Limb (tissue), 2 donors: Measurements from ENCODE around the gene DSE.
A peak's percentile ranks its signal among the peaks of the same experiment; 100 is the strongest.

Experiments used
- DNase-seq, 2 donors: peaks; one replicate each; pipeline ENCODE4 v3.0.0-alpha.2; 2016; ENCODE audit errors: extremely low spot score in 2 of 2

Gene DSE

DNA sequence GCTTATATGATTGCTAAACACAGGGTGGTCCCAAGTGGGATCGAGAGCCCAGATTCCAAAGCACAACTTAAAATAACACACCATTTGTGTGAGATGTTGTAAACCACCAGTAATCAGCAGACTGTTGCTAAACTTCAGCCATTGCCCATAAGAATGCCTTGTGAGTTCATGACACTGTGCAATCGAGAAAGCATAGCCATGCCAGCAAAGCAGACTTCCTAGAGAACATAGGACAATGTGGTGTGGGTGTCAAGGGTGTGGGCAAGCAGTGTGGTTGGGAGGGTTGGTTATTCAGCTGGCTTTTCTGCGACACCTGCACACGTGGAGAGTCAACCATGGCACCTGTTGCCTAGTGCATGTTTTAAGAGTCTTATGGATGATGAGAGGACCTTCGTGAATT, 74.4 kb downstream of the DSE start:
- DNase-seq = no peak

DNA sequence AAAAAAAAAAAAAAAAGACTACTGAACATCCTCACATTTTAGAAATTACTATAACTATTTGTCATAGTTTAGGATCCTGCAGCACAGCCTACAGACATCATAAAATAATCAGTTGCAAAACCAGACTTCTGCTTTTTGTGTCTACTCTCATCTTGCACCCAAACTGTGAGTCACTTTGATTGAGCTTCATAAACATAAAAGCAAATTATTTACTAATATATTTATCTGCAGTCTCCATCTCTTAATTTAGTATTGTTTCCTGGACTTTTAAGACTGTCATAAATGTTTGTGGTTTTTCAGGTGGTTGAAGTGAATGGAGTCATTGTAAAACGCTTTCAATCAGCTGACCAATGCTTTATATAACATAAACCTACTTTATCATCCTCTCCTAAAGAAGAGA, 75.7 kb downstream of the DSE start:
- no peak for DNase-seq

DNA sequence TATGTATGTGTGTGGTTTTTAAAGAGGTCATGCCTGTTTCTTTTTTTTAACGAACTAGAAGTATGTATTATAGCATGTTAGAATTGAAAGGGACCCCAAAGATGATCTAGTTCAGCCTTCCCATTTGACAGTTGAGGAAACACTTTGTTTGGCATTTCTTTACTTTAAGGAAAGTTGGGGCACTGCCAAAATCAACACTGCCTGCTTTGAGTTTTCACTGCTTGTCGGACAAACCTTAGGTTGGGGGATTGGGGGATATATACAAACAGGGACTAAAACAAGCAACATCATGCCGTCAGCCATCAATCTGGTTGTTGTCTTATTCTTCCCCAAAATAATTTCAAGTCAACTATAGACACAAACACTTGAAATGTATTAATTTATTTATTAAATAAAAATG, 76.3 kb downstream of the DSE start:
- no peak for DNase-seq

DNA sequence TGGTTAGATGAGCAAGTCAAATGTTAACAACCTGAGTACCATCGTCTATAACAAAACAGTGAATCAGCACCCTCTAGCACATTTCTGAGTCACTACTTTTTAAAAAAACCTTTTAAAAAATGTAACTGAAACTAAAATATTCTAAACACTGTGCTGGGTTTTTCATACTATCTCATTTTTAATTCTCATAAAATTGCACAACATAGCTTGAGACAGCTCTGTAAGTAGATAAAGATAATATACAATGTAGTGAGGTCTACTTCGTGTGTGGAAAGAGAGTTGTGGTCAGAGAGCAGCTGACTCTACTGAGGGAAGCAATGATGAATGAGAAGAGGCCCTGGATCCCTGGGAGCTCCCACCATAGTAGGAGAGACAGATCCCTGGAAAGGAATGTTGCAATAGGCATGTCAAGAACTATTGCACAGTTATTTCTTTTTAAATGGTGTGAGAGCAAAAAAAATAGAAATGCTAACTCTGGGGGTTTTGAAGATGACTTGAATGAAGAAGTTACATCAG, 76.8 kb downstream of the DSE start:
- no peak for DNase-seq

DNA sequence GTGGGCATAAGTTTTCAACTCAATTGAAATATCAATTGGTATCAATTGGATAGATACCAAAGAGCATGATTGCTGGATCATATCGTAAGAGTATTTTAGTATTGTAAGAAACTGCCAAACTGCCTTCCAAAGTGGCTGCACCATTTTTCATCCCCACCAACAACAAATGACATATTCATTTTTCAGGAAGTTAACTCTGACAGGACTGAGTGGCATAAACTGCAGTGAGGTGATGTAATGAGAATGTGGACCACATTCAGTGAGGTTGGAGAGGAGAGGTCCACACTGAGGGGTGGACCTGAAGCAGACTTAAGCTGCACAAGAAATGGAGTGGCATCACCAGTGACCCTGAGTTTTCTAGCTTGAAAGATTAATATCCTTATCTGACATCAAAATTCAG, 78.8 kb downstream of the DSE start:
- no peak for DNase-seq

DNA sequence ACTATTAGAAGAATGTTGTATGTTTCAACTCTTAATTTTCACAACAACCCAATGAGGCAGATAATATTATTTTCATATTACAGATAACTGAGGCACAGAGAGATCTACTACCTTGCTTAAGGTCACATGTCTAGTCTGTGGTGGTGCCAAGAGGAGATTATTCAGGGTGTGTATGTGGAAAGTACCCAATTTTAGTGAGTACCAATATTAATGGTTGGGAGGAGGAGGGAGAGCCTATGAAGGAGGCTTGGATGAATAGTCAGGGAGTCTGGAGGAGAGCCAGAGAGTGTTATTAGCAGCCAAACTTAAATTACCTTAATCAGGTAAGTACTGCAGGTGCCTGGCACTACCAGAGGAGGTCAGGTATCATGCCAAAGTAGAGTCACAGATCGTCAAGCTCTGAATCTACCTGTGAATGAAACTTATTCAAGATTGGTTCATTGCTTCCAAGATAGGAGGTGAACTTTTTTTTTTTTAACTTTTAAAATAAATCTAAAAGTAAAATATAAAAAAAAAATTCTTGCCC, 79.5 kb downstream of the DSE start:
- no peak for DNase-seq

DNA sequence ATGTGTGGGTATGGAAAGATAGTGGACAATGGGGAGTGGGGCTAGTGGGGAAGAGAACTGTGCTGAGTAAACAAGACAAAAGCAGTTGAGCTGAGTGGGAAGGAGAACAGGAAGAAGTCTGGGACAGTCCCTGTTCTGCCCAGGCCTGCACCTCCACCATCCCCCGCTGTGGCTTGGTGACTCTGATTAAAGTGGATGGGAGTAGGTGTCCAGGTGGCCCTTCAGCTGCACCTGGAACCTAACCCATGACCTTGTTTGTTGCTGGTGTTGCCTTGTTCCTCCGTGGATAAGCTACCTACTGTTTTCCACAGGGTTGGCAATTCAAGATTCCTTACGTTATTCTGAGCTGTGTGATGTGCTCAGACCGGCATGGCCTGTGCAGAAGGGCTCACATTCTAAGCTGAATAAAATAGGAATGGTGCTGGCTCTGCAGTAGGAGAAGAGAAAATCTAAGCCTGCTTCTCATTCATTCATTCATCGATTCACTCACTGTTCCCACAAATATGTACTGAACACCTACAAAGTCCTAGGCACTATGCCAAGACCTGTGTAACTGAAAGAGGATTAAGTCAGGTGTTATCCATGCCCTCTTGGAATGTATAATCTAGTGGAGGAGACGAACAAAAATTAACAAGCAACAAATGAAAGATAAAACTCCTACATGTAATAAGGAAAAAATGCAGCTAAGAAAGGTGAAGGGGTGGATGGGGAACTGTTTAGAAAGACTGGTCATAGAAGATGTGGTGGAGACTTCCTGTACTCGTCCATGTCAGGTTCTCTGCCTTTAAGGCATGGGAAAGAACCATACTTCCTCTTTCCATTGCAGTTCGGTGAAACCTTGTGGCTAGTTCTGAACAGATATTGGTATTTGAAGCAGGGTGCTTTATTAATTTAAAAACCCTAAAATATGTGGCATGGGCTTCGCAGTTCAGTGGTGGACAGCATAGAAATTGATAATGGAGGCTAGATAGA, 80.3 kb downstream of the DSE start:
- DNase-seq = no peak

DNA sequence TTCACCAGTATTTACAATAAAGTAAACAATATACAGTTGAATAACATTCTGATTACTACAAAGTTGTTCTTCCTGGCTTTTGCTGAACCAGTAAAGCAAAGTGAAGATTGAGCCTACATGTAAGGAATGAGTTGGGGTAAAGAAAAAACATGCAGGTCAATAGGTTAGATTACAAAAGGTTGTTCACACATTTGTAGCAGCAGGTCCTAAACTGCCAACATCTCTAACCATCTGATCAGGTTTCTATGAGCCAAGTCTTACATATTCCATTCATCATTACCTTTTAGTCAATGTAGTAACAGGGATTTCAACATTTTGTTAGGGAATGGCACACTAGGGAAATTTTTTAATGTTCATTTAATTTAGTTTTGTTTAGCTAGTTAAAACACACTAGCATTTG, 81.2 kb downstream of the DSE start:
- DNase-seq = no peak

DNA sequence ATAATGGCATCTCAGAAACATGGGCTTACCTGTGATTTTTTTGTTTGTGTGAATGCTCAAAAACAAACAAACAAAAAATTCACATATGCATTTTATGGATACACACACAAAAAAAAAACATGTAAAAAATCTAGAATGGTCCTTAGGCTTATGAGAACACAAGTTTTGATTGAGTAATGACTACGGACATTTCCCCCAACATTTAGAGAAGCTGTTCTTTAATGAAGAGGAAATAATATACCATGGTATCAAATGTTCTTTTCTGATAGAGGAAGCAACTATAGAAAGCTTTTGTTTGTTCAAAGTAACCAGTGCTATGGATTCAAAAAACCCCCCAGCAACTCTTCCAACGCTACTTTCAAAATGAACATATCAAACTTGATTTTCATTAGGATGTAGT, 81.8 kb downstream of the DSE start:
- DNase-seq = no peak

DNA sequence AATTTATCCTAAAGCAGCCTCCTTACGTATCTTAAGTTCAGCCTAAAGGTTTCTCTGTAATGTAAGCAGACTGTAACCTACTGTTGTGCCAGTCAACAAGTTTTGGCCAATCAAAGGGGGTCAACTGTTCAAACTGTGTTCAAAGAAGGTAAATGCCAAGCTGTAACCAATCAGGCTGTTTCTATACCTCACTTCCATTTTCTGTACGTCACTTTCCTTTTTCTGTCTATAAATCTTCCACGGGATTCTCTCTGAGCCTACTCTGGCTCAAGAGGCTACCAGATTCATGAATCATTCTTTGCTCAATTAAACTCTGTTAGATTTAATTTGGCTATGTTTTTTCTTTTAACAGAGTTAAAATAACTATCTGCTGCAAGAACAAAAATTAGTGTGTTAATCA, 85.4 kb downstream of the DSE start:
- DNase-seq = no peak

DNA sequence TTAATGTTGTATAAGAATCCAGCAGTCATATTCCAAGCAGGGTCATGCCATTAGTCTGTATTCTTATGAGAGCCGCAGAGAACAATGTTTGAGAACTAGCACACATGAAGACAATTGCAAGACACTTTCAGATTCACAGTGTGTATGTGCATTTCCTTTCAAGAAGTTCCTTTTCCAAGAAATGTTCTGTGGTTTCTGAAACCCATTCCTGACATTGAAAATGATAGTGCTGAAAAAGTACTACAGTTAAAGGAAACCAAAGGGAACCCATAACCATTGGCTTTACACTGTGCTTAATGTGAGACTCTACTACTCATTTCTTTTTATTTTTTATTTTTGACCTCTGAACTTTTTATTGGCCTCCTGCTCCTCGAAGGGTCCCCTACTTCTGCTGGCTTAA, 86.2 kb downstream of the DSE start:
- no peak for DNase-seq

DNA sequence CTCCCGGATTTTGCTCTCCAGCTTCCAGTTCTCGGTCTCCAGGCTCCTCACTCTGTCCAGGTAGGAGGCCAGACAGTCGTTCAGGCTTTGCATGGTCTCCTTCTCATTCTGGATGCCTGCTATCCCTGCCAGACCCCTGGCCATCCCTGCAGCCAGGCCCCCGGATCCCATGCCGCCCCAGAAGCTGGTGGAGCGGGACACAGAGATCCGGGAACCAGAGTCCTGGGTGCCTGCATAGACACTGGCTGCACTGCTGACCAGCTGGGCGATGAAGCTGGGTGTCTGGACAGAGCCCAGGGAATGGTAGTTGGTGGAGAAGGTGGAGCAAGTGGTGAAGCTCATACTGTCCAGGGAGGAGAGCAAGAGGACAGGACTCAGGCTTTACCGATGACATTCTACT, 87.5 kb downstream of the DSE start:
- DNase-seq = no peak

DNA sequence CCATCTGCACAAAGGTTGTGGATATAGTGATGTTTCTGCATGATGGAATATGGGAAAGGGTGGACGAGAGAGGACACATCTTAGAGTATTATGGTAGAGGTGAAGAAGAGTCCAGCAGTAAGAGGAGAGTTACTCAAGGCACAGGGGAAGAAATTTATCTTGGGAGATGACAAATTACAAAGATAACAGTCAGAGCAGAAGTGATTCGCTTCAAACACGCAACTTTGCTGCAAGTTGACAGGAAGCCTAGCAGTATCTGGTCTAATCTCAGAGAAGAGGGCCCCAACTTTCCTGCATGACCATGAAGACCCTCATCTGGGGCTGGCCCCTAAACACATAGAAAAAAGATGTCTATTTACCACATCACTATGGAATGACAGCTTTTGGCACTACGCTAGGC, 89.2 kb downstream of the DSE start:
- no peak for DNase-seq

DNA sequence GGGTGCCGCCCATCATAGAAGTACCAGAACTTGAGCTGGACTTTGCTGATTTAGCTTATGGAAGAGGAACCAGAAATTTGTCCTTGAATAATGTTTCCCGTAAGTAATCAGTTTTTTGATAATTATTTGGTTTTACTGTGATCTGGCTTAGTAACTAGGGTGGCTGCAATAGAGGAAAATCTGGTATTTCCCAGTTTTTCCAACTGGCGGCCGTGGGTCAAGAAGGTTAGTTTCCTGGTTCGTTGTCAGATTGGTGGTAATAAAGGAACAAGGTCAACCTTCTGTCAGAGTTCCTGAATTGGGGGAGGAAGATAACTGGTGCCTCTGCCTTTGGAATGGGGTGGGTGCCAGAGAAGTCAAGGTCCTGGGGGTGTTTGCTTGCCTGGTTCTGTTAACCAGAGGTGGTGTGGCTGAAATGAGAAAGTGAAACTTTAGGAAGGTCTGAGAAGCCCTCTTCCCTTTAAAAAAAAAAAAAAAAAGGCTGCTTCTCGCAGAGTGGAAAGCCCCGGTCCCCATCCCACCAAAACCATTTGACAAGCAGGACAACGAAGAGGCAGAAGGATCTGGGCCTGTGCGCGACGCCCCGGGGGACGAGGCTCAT, 90.7 kb downstream of the DSE start, which contains the start of gene CALHM6:
CALHM6 (plus strand) TSS at position 45 of the 601 bp plus-strand sequence; CDS start at position 600, 555 bp downstream.
- DNase-seq = no peak

DNA sequence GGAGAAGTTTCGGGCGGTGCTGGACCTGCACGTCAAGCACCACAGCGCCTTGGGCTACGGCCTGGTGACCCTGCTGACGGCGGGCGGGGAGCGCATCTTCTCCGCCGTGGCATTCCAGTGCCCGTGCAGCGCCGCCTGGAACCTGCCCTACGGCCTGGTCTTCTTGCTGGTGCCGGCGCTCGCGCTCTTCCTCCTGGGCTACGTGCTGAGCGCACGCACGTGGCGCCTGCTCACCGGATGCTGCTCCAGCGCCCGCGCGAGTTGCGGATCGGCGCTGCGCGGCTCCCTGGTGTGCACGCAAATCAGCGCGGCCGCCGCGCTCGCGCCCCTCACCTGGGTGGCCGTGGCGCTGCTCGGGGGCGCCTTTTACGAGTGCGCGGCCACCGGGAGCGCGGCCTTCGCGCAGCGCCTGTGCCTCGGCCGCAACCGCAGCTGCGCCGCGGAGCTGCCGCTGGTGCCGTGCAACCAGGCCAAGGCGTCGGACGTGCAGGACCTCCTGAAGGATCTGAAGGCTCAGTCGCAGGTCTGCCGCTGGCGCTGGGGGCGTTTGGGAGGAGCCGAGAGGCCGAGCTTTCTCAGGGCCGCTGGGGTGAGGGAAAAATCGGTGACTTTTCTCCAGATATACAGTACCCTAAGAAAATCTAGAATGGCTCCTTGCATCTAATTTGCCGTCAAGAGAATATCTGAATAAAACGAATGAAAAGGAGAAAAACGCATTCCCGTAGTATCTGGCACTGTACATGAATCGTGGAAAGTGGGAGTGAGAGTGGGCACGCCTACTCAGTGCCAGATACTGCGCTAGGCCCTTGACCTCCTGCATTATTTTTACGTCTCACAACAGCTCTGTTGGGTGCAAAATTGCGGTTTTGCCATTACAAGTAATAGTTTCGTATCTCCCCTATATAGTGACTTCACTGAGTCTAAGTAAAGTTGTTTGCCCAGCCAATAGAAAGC, 91.5 kb downstream of the DSE start:
- DNase-seq = peak in 1 of 2 donors; percentile 79

DNA sequence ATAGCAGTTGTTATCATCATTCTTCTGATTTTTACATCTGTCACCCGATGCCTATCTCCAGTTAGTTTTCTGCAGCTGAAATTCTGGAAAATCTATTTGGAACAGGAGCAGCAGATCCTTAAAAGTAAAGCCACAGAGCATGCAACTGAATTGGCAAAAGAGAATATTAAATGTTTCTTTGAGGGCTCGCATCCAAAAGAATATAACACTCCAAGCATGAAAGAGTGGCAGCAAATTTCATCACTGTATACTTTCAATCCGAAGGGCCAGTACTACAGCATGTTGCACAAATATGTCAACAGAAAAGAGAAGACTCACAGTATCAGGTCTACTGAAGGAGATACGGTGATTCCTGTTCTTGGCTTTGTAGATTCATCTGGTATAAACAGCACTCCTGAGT, 92.6 kb downstream of the DSE start:
- DNase-seq = no peak

DNA sequence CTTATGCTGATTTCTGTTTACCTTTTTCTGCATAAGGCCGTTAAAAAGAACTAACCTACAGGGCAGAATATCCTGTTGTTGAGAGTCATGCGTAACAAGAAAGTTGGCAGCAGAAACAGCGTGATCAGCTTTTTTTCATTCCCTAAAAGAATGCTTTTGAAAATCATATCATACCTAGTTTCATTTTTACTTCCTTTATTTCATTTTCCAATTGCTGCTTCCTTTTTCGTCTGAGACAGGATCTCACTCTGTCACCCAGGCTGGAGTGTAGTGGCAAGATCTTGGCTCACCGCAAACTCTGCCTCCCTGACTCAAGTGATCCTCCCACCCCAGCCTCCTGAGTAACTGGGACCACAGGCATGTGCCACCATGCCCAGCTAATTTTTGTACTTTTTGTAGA, 94.5 kb downstream of the DSE start:
- DNase-seq = no peak

DNA sequence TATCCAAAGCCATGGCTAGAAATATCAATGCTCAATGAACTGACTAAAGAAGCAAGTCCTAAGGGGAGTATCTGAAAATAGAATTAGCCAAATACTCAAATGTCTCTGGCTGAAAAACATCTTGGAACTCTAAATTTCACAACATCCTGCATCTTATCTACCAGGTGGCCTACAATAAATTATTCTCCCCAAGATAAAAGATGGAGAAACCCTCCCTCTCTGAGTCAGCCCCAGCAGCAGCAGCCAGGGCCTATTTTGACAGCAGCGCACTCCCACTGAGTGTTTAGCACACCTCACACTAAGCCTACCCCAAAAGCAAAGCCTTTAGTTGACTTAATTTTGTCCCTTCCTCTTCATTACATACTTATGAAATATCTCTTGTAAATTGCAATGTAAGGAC, 96.3 kb downstream of the DSE start:
- DNase-seq = no peak

DNA sequence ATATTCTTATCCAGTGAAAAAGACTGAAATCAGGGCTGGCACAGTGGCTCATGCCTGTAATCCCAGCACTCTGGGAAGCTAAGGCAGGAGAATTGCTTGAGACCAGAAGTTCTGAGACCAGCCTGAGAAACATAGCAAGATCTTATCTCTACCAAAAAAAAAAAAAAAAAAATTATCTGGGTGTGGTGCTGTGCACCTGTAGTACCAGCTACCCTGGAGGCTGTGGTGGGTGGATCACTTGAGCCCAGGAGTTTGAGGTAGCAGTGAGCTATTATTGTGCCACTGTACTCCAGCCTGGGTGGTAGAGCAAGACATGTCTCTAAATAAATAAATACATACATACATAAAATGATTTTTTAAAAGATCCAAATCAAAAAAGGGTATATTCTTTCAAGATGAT, 96.8 kb downstream of the DSE start:
- no peak for DNase-seq

DNA sequence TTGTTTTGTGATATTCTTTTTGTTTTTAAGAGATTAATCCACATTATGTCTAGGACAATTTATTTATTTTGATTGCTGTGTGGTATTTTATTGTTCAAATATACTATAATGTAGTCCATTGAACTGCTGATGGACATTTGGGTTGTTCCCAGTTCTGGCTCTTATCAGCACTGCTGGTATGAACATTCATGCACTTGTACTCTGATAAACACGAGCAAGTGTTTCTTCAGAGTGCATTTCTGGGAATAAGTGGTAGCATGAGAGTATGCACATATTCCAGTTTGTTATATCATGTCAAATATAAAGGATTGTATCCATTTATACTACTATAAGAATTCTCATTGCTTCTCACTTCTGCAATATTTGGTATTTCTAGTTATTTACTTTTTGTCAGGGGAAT, 97.5 kb downstream of the DSE start:
- DNase-seq = no peak

DNA sequence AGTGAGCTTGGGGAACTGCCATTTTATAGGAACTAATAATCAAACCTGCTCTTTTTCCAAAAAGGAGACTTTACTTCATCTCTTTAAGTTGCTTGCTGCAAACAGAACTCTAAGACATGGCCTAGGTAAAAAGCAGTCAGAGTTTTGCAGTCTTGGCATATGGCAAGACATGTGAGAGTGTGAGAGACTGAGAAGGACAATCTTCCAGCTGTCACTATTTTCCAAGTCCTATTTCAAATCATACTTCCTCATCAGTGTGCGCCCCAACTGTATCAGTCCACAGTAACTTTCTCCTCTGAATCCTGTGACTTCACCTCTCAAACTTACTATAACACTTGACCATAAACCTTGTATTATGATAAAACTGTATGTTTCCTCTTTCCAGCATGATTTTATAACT, 100.8 kb downstream of the DSE start:
- DNase-seq = no peak
